Stimulated activated CD4-positive, alpha-beta T cell treated with anti-CD3 and anti-CD28 coated beads, Interleukin-4, amount 100 ng/mL, for 1 hour (primary cell): ENCODE measurements around the gene ARHGAP24.

Experiments used
- DNase-seq: peaks from one replicate; pipeline ENCODE4 v3.0.0-alpha.2; 2020

The ARHGAP24 gene

GRCh38 chr4:86043755-86044592 is 569.0 kb downstream of the ARHGAP24 start:
- DNase-seq, result no peak

GRCh38 chr4:86044593-86044985 is 569.6 kb downstream of the ARHGAP24 start:
- no peak for DNase-seq

- no peak for DNase-seq
Observed at GRCh38 chr4:86048426-86048825, 573.5 kb downstream of the ARHGAP24 start.

- no peak for DNase-seq
Observed at GRCh38 chr4:86050496-86050895, 575.5 kb downstream of the ARHGAP24 start.
